ENCODE results near the gene YIPF2. TPM values are rescaled to one million over a fixed set of nuclear protein-coding genes. Genes with fewer than 3 reads are reported as not detected.

The YIPF2 gene
- total and polyA plus RNA-seq, 8 donors, result 0.58 to 72.3 (median 28.6) TPM

DNA sequence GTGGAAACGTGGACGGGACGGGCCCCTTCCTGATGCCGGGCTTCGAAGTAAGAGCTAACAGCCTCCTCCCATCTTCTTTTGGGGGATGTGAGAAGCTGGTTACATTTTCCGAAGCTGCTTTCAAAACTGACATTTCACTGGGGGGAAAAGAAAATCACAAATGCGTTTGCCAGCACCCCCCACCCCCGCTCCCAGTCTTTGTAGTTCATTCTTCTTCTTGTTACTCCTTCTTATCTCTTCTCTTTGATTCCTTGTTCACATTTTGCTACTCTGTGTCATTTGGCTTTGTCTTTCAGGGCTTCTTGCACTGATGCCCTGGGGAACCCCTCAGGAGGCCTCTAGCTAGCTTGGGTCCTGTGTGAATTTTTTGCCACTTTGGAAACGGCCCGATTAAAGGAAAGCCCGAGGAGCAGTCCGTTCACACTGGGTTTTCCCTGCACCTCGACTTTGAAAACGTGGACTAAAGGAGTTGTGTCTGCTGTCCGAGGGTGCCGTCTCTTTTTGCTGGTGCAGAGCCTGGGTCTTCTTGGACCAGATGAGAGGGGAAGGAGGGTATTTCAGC, 55.8 kb downstream of the YIPF2 start:
- H3K4me1 ChIP-seq, result peaks cover 12 to 53% (median 50%) of the 10 kb centered on the region in 4 donors
- H3K36me3 ChIP-seq, result no peaks in the 10 kb centered on the region
- TF ChIP-seq, protein P1, sequence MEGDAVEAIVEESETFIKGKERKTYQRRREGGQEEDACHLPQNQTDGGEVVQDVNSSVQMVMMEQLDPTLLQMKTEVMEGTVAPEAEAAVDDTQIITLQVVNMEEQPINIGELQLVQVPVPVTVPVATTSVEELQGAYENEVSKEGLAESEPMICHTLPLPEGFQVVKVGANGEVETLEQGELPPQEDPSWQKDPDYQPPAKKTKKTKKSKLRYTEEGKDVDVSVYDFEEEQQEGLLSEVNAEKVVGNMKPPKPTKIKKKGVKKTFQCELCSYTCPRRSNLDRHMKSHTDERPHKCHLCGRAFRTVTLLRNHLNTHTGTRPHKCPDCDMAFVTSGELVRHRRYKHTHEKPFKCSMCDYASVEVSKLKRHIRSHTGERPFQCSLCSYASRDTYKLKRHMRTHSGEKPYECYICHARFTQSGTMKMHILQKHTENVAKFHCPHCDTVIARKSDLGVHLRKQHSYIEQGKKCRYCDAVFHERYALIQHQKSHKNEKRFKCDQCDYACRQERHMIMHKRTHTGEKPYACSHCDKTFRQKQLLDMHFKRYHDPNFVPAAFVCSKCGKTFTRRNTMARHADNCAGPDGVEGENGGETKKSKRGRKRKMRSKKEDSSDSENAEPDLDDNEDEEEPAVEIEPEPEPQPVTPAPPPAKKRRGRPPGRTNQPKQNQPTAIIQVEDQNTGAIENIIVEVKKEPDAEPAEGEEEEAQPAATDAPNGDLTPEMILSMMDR (IDR thresholded peaks at IDR 0.05), result no peak
- intact Hi-C loops (cut with DNase I; ENCODE audit: low total_unique reads), result loop anchor here (10.0 kb wide), 1 partner anchor 52 kb away; the partner anchor contains the start of genes TIMM29 and YIPF2
- 8 to 12% (median 9%) methylated on average over 16 of the region's 16 CpGs for WGBS, 5 donors
- H3K9me3 ChIP-seq, result no peaks in the 10 kb centered on the region
- peak overlapping the region; percentile 64 to 91 (median 83) for H3K27ac ChIP-seq
- DNase-seq, result peak in 1 of 2 donors; percentile 30
- H3K4me3 ChIP-seq, result peak overlapping the region; percentile 83 to 89 (median 86)
- no peaks in the 10 kb centered on the region for H3K27me3 ChIP-seq

Other genes starting within 250 kb of the YIPF2 start
- gene QTRT1, start 227.2 kb downstream of the YIPF2 start, total RNA-seq, result 100 to 1,000 TPM in 2 of 5 donors, 10 to 100 TPM in 3; 21.7 to 104 (median 66.5) TPM
- 100 to 1,000 TPM; 113 to 153 (median 115) TPM for gene QTRT1, start 227.2 kb downstream of the YIPF2 start, polyA plus RNA-seq
- gene DNM2, start 210.6 kb downstream of the YIPF2 start, total RNA-seq, result 100 to 1,000 TPM; 270 to 541 (median 289) TPM
- gene DNM2, start 210.6 kb downstream of the YIPF2 start, polyA plus RNA-seq, result 100 to 1,000 TPM in 1 of 3 donors, 10 to 100 TPM in 2; 77.8 to 130 (median 83.6) TPM
- 10 to 100 TPM in 4 of 5 donors, under 1 TPM in 1; 0.58 to 45.2 (median 20.4) TPM for gene TMED1, start 92.4 kb downstream of the YIPF2 start, total RNA-seq
- gene TMED1, start 92.4 kb downstream of the YIPF2 start, polyA plus RNA-seq, result 10 to 100 TPM; 17.9 to 24.5 (median 21.9) TPM
- gene C19orf38, start 80.2 kb downstream of the YIPF2 start, total RNA-seq, result 1 to 10 TPM in 2 of 5 donors, not detected in 3; 1.8 to 2.2 TPM
- gene C19orf38, start 80.2 kb downstream of the YIPF2 start, polyA plus RNA-seq, result 1 to 10 TPM in 1 of 3 donors, under 1 TPM in 2; 0.92 to 1.2 (median 1.00) TPM
- gene CARM1, start 57.1 kb downstream of the YIPF2 start, total RNA-seq, result 10 to 100 TPM in 4 of 5 donors, 1 to 10 TPM in 1; 5.2 to 21.0 (median 15.6) TPM
- 10 to 100 TPM; 15.1 to 19.2 (median 18.2) TPM for gene CARM1, start 57.1 kb downstream of the YIPF2 start, polyA plus RNA-seq
- gene TIMM29, start 172 bp upstream of the YIPF2 start, total RNA-seq, result 100 to 1,000 TPM in 1 of 5 donors, 10 to 100 TPM in 3, 1 to 10 TPM in 1; 9.8 to 294 (median 34.4) TPM
- gene TIMM29, start 172 bp upstream of the YIPF2 start, polyA plus RNA-seq, result 10 to 100 TPM; 14.3 to 18.6 (median 14.3) TPM
- gene SMARCA4, start 32.4 kb upstream of the YIPF2 start, total RNA-seq, result 100 to 1,000 TPM in 1 of 5 donors, 10 to 100 TPM in 4; 28.6 to 158 (median 74.5) TPM
- gene SMARCA4, start 32.4 kb upstream of the YIPF2 start, polyA plus RNA-seq, result 10 to 100 TPM; 41.5 to 77.2 (median 47.4) TPM
- gene LDLR, start 160.8 kb upstream of the YIPF2 start, total RNA-seq, result 100 to 1,000 TPM in 4 of 5 donors, 10 to 100 TPM in 1; 45.5 to 626 (median 149) TPM
- gene LDLR, start 160.8 kb upstream of the YIPF2 start, polyA plus RNA-seq, result 10 to 100 TPM; 23.2 to 36.4 (median 27.6) TPM
- gene SPC24, start 227.1 kb upstream of the YIPF2 start, total RNA-seq, result 10 to 100 TPM in 3 of 5 donors, not detected in 2; 11.9 to 20.4 (median 18.7) TPM
- gene SPC24, start 227.1 kb upstream of the YIPF2 start, polyA plus RNA-seq, result 1 to 10 TPM; 3.7 to 6.5 (median 5.0) TPM